NCI-H526 (cell line): Measurements from ENCODE around the gene RNF31.
"Not testable (repeated sequence)": the region's sequence is repeated elsewhere in the genome, so short reads cannot be mapped to it uniquely, and the experiment has no call there.

Experiments
- DNase-seq, 2 experiments: peaks; one replicate each; lab custom pipeline; 2025; lab: John Stamatoyannopoulos, UW

Gene RNF31

DNA sequence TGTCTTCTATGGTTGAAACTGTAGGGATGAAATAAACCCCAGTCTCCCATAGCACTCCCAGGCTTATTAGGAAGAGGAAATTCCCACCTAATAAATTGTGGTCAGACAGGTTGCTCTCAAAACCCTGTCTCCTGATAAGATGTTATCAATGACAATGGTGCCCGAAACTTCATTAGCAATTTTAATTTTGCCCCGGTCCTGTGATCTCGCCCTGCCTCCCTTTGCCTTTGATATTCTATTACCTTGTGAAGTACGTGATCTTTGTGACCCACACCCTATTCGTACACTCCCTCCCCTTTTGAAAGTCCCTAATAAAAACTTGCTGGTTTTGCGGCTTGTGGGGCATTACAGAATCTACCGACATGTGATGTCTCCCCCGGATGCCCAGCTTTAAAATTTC is 55.2 kb downstream of the RNF31 start:
- DNase-seq, result not testable (repeated sequence)

DNA sequence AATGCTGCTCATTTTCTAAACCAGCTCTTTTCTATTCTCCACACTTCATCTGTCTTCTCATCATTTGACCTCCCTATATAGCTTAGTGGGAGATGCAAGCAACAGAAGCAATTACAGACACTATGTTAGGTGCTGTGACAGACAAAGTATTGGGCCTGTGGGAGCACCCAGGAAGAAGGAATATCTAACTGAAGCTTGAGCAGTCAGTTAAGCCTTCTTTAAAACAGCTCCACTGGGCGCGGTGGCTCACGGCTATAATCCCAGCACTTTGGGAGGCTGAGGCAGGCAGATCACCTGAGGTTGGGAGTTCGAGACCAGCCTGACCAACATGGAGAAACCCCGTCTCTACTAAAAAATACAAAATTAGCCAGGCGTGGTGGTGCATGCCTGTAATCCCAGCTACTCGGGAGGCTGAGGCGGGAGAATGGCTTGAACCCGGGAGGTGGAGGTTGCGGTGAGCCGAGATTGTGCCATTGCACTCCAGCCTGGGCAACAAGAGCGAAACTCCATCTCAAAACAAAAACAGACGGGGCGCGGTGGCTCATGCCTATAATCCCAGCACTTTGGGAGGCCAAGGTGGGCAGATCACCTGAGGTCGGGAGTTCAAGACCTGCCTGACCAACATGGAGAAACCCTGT is 56.1 kb downstream of the RNF31 start:
- not testable (repeated sequence) for DNase-seq

DNA sequence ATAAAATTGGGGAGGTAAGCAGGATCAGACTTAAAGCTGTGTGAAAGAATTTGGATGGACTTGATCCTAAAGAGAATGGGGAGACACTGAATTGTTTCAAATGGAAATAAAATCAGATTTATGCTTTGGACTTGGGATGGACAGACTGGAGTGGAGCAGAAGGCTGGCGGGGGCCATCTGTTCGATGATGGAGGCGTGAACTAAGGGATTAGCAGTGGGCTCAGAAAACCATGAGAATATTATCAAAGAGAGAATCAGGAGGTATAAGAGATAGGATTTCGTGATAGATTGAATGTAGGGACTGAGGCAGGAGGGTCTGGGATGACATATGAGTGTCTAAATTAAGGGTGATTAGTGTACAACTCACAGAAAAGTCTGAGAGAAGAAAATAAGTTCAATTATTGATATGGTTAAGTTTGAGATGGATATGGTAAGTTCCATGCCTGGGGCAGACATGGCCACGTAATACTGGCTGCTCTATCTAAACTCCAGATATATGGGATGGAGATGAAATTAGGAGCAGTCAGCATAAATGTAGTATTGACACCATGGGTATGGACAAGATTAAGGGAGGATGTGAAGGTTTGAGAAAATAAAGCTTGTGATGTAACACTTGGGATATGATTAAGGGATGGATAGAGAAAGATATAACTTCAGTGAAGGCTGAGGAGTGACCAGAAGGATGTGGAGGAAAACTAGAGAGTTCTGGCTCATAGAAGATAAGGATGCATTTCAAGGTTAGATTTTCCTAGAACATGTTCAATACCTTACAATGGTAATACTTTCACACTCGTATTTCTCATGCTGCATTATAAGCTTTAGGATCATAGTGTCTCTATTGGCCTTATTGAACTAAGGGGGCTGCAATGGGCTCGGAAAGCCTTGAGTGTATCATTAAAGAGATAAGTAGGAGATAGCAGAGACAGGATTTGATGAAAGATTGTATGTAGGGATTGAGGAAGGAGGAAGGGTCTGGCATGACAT is 57.2 kb downstream of the RNF31 start:
- no peak for DNase-seq

DNA sequence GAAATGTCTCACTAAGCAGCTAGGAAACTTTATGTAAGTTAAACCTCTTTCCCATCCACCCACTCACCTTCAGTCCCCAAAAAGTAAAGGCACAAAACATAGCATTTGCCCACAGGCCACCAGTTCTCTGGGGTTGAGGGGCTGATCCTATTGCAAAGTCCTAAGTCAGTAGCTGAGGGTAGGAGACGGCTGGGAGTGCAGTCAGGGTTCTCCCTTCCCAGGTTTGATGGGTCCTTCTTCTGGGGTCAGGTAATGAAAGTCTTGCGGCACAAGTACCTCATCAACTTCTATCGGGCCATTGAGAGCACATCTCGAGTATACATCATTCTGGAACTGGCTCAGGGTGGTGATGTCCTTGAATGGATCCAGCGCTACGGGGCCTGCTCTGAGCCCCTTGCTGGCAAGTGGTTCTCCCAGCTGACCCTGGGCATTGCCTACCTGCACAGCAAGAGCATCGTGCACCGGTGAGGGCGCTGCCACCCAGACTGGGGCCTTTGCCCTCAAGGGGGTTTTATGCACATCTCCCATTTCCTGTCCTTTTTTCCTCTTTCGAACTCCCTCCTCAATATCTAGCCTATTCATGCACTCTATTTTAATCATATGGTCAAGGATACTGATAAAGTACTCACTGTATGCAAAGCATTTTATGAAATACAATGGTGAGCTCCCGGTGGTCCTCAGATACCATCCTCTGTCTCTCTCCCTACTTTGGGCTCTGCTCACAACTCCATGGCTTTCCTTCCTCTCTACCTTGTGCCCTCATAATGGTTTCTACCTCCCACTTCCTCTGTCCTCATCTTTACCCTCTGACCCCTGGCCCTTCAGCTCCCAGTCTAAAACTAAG is 59.2 kb downstream of the RNF31 start:
- DNase-seq, result no peak

DNA sequence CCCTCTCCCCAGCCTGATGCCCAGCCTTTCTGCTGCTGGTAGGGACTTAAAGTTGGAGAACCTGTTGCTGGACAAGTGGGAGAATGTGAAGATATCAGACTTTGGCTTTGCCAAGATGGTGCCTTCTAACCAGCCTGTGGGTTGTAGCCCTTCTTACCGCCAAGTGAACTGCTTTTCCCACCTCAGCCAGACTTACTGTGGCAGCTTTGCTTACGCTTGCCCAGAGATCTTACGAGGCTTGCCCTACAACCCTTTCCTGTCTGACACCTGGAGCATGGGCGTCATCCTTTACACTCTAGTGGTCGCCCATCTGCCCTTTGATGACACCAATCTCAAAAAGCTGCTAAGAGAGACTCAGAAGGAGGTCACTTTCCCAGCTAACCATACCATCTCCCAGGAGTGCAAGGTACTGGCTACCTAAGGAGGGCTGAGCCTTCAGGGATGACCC is 59.8 kb downstream of the RNF31 start:
- no peak for DNase-seq

DNA sequence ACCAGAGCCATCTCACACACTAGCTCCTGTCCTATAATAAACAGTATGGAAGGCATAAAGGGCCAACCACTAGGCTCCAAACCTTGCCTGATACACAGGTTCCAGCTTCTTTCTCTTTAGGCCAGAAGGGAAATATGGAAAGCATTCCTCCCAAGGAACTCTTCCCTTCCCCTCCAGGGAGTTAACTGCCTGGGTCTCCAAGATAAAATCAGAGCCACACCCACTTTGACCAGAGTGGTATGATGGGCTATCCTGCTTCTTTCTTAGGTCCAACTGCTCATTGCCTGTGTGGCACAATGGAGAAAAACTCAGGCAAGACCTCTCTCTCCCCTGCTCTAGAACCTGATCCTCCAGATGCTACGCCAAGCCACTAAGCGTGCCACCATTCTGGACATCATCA is 60.3 kb downstream of the RNF31 start:
- DNase-seq, result no peak
